ENCODE results near the gene MTRFR.

The MTRFR gene

DNA sequence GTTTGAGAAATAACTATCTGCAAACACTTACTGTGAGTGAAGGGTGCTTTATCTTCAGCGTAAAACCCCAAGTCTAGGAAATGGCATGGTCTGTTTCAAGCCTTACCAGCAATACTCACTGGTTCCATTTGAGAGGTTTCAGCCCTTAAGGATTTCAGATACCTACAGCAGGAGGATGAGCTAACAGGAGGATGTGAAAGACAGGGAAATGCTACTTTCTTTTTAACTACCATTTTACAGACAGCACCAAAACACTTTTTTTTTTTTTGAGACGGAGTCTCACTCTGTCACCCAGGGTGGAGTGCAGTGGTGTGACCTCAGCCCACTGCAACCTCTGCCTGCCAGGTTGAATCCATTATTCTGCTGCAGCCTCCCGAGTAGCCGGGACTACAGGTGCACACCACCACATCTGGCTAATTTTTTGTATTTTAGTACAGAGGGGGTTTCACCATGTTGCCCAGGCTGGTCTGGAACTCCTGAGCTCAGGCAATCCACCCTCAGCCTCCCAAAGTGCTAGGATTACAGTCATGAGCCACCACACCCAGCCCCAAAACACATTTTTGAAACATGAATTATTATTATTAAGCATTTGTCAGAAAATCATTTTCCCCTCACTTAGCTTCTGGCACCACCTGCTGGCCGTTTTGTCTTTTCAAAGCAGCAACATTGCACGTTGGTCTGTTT, 4.6 kb downstream of the MTRFR start:
- H3K9me2 ChIP-seq (replicated peaks; ENCODE audit: low read depth, low read length) = no peaks in the 10 kb centered on the region
- H4K20me1 ChIP-seq (ENCODE audit: insufficient read depth, low read length, poor library complexity, severe bottlenecking) = peaks cover 26% of the 10 kb centered on the region
- no peaks in the 10 kb centered on the region for H3K36me3 ChIP-seq (ENCODE audit: insufficient read depth, low read length)
- H3K79me2 ChIP-seq (ENCODE audit: insufficient read depth, low read length) = peaks cover 49% of the 10 kb centered on the region
- peaks cover 23% of the 10 kb centered on the region for H3K4me1 ChIP-seq (ENCODE audit: insufficient read depth, low read length, poor library complexity, severe bottlenecking)
- H3F3A ChIP-seq (ENCODE audit: low read depth) = peaks cover 5% of the 10 kb centered on the region
- no peaks in the 10 kb centered on the region for H3K27me3 ChIP-seq (ENCODE audit: insufficient read depth, low read length, poor library complexity, severe bottlenecking)
- no peak overlapping the region for H2AFZ ChIP-seq (ENCODE audit: low read length)
- no peak for TF ChIP-seq EZH2phosphoT487 (IDR thresholded peaks at IDR 0.05; ENCODE audit: borderline replicate concordance)
- peak; percentile 86 for TF ChIP-seq CTCF (conservative IDR thresholded peaks at IDR 0.05; ENCODE audit: low read length)
- peak overlapping the region; percentile 44 for H3K4me2 ChIP-seq (ENCODE audit: low read depth, low read length, poor library complexity, severe bottlenecking)
- no peak overlapping the region for H3K9ac ChIP-seq (ENCODE audit: low read depth, low read length, poor library complexity, severe bottlenecking)
- H3K4me3 ChIP-seq (ENCODE audit: low read length, poor library complexity, severe bottlenecking) = no peak overlapping the region
- H3K9me3 ChIP-seq (ENCODE audit: insufficient read depth, low read depth, low read length) = no peaks in the 10 kb centered on the region

- Histone ChIP-seq H3K9ac (ENCODE audit: low read depth, low read length, poor library complexity, severe bottlenecking) (peak overlapping the region; percentile 19), H3K36me3 (ENCODE audit: insufficient read depth, low read length) (no peaks in the 10 kb centered on the region), H3K9me2 (replicated peaks; ENCODE audit: low read depth, low read length) (no peaks in the 10 kb centered on the region), H3K4me3 (ENCODE audit: low read length, poor library complexity, severe bottlenecking) (peak overlapping the region; percentile 20), H3K79me2 (ENCODE audit: insufficient read depth, low read length) (peaks cover 49% of the 10 kb centered on the region), H3K27me3 (ENCODE audit: insufficient read depth, low read length, poor library complexity, severe bottlenecking) (no peaks in the 10 kb centered on the region), H3F3A (ENCODE audit: low read depth) (peaks cover 5% of the 10 kb centered on the region), H2AFZ (ENCODE audit: low read length) (no peak overlapping the region), H3K4me1 (ENCODE audit: insufficient read depth, low read length, poor library complexity, severe bottlenecking) (peaks cover 23% of the 10 kb centered on the region), H3K4me2 (ENCODE audit: low read depth, low read length, poor library complexity, severe bottlenecking) (peak overlapping the region; percentile 44), H4K20me1 (ENCODE audit: insufficient read depth, low read length, poor library complexity, severe bottlenecking) (peaks cover 26% of the 10 kb centered on the region), H3K9me3 (ENCODE audit: insufficient read depth, low read depth, low read length) (no peaks in the 10 kb centered on the region)
- no peak for TF ChIP-seq CTCF (conservative IDR thresholded peaks at IDR 0.05; ENCODE audit: low read length)
- no peak for TF ChIP-seq EZH2phosphoT487 (IDR thresholded peaks at IDR 0.05; ENCODE audit: borderline replicate concordance)
These were observed 5.1 kb downstream of the MTRFR start for GRCh38 chr12:123238330-123238682.

DNA sequence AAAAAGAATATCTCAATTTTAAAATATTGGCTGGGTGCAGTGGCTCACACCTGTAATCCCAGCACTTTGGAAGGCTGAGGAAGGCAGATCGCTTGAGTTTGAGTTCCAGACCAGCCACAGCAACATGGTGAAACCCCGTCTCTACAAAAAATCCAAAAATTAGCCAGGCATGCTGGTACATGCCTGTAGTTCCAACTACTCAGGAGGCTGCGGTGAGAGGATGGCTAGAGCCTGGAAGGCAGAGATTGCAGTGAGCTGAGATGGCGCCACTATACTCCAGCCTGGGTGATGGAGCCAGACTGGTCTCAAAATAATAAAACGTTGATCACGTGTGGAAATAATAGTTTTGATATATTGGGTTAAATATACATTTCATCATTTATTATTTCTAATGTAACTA, 5.7 kb downstream of the MTRFR start:
- H3K4me1 ChIP-seq (ENCODE audit: insufficient read depth, low read length, poor library complexity, severe bottlenecking) = peaks cover 23% of the 10 kb centered on the region
- H2AFZ ChIP-seq (ENCODE audit: low read length) = no peak overlapping the region
- H3K4me2 ChIP-seq (ENCODE audit: low read depth, low read length, poor library complexity, severe bottlenecking) = no peak overlapping the region
- H3K9me2 ChIP-seq (replicated peaks; ENCODE audit: low read depth, low read length) = no peaks in the 10 kb centered on the region
- peaks cover 25% of the 10 kb centered on the region for H4K20me1 ChIP-seq (ENCODE audit: insufficient read depth, low read length, poor library complexity, severe bottlenecking)
- H3F3A ChIP-seq (ENCODE audit: low read depth) = peaks cover 5% of the 10 kb centered on the region
- peaks cover 43% of the 10 kb centered on the region for H3K79me2 ChIP-seq (ENCODE audit: insufficient read depth, low read length)
- peak overlapping the region; percentile 19 for H3K9ac ChIP-seq (ENCODE audit: low read depth, low read length, poor library complexity, severe bottlenecking)
- H3K27me3 ChIP-seq (ENCODE audit: insufficient read depth, low read length, poor library complexity, severe bottlenecking) = no peaks in the 10 kb centered on the region
- H3K4me3 ChIP-seq (ENCODE audit: low read length, poor library complexity, severe bottlenecking) = no peak overlapping the region
- no peaks in the 10 kb centered on the region for H3K9me3 ChIP-seq (ENCODE audit: insufficient read depth, low read depth, low read length)
- H3K36me3 ChIP-seq (ENCODE audit: insufficient read depth, low read length) = no peaks in the 10 kb centered on the region
- TF ChIP-seq EZH2phosphoT487 (IDR thresholded peaks at IDR 0.05; ENCODE audit: borderline replicate concordance) (no peak), CTCF (conservative IDR thresholded peaks at IDR 0.05; ENCODE audit: low read length) (no peak)
